HCT116 (cell line): ENCODE data around the gene ST3GAL6. TPM values are rescaled to one million over a fixed set of nuclear protein-coding genes. Genes with fewer than 3 reads are reported as not detected.

Experiments
- ATAC-seq: fragments of 200-7000 bp; cut with Tn5 transposase; 2 replicates; pipeline ENCODE4 v1.9.1; 2020; ENCODE audit warnings: mild to moderate bottlenecking, moderate library complexity
- BruUV-seq: library from RNA; stranded (reverse); fragments of 400-500 nt; replicated peaks from 2 replicates; lab custom pipeline; 2021; lab: Mats Ljungman, UMichigan
- CTCF ChIA-PET: fragments of 300-600 bp; sonication (Branson Sonifier 250); formaldehyde crosslinking; loops from one replicate; lab custom pipeline; 2021; ENCODE audit warnings: antibody characterized with exemption; lab: Charles Lee
- POLR2A ChIA-PET: fragments of 300-600, 350-600 bp; sonication (Branson Sonifier 250); formaldehyde crosslinking; loops from one replicate; lab custom pipeline; 2021; ENCODE audit warnings: antibody characterized with exemption; lab: Charles Lee
- RAD21 ChIA-PET, 2 experiments: fragments of 300-600 bp; sonication (Branson Sonifier 250); formaldehyde crosslinking; loops; one replicate each; lab custom pipeline; 2023; ENCODE audit warnings: low total read pairs in 2 of 2; ENCODE audit not compliant: uncharacterized antibody in 2 of 2, unreplicated experiment in 2 of 2, low non-redundant PET in 1 of 2; lab: Charles Lee
- DNase-seq: peaks from one replicate; pipeline ENCODE4 v3.0.0-alpha.2; 2010; ENCODE audit warnings: low read depth, low spot score
- H2AFZ ChIP-seq: fragments of 200-600 bp; shearing (Covaris generic), sonication (generic); 2 replicates; pipeline ENCODE4 v1.6.1; 2017; ENCODE audit warnings: low read depth, mixed run types, mixed read lengths, antibody characterized with exemption, low read length; ENCODE audit not compliant: poor library complexity, severe bottlenecking
- H3K27ac ChIP-seq: 2 replicates; pipeline ENCODE4 v1.5.1; 2012; ENCODE audit warnings: low read depth, low read length
- H3K27me3 ChIP-seq: fragments of 200-600 bp; sonication (generic); 2 replicates; pipeline ENCODE4 v1.6.1; 2016; ENCODE audit warnings: mixed run types, low read length, mixed read lengths; ENCODE audit not compliant: insufficient read depth
- H3K36me3 ChIP-seq, 2 experiments: fragments of 200-500 bp in 1 of 2; fragments of 200-600 bp in 1 of 2; sonication (Bioruptor generic) in 1 of 2; sonication (generic) in 1 of 2; 2 replicates each; pipeline versions ENCODE4 v1.5.1 to v1.6.1; 2014 to 2016; ENCODE audit warnings: low read length in 2 of 2, inconsistent platforms in 1 of 2, mixed read lengths in 1 of 2, mixed run types in 1 of 2; ENCODE audit not compliant: insufficient read depth in 2 of 2, control insufficient read depth in 1 of 2
- H3K4me1 ChIP-seq, 2 experiments: fragments of 200-600 bp in 1 of 2; sonication (generic) in 1 of 2; 2 replicates each; pipeline versions ENCODE4 v1.5.1 to v1.6.1; 2012 to 2017; ENCODE audit warnings: low read length in 2 of 2, inconsistent platforms in 1 of 2, mild to moderate bottlenecking in 1 of 2, mixed read lengths in 1 of 2, mixed run types in 1 of 2, moderate library complexity in 1 of 2; ENCODE audit not compliant: insufficient read depth in 2 of 2, control insufficient read depth in 1 of 2
- H3K4me2 ChIP-seq: fragments of 200-600 bp; sonication (generic); 2 replicates; pipeline ENCODE4 v1.6.1; 2017; ENCODE audit warnings: mixed run types, low read length, mixed read lengths
- H3K4me3 ChIP-seq, 2 experiments: fragments of 200-600 bp in 1 of 2; sonication (generic) in 1 of 2; replicated peaks in 1 of 2; 2 replicates each; pipeline ENCODE4 v1.5.1; 2011 to 2016; ENCODE audit warnings: low read length in 2 of 2, control low read depth in 1 of 2, low read depth in 1 of 2, mild to moderate bottlenecking in 1 of 2, mixed read lengths in 1 of 2, mixed run types in 1 of 2
- H3K79me2 ChIP-seq: fragments of 200-600 bp; sonication (generic); 2 replicates; pipeline ENCODE4 v1.6.1; 2017; ENCODE audit warnings: mild to moderate bottlenecking, mixed run types, low read length, moderate library complexity, mixed read lengths; ENCODE audit not compliant: insufficient read depth
- H3K9ac ChIP-seq: fragments of 200-600 bp; sonication (generic); 2 replicates; pipeline ENCODE4 v1.6.1; 2016; ENCODE audit warnings: low read length, mixed read lengths
- H3K9me2 ChIP-seq: fragments of 200-600 bp; sonication (generic), shearing (Covaris generic); 2 replicates; pipeline ENCODE4 v1.6.1; 2017; ENCODE audit warnings: mixed run types, mild to moderate bottlenecking, moderate library complexity; ENCODE audit not compliant: insufficient read depth
- H3K9me3 ChIP-seq, 2 experiments: fragments of 200-500 bp in 1 of 2; fragments of 200-600 bp in 1 of 2; sonication (Bioruptor generic) in 1 of 2; sonication (generic) in 1 of 2; 2 replicates each; pipeline ENCODE4 v1.6.1; 2014 to 2017; ENCODE audit warnings: low read length in 2 of 2, mixed read lengths in 2 of 2, inconsistent platforms in 1 of 2, low read depth in 1 of 2, mild to moderate bottlenecking in 1 of 2, mixed run types in 1 of 2, moderate library complexity in 1 of 2; ENCODE audit not compliant: control insufficient read depth in 1 of 2, insufficient read depth in 1 of 2
- H4K20me1 ChIP-seq: fragments of 200-600 bp; sonication (generic), shearing (Covaris generic); 2 replicates; pipeline ENCODE4 v1.6.1; 2017; ENCODE audit warnings: mixed run types, mild to moderate bottlenecking, moderate library complexity; ENCODE audit not compliant: insufficient read depth
- ATF3 ChIP-seq: IDR thresholded peaks from 2 replicates; pipeline ENCODE4 v1.6.1; 2012
- CBX3 ChIP-seq: IDR thresholded peaks from 2 replicates; pipeline ENCODE4 v1.6.1; 2012; ENCODE audit warnings: low read depth
- EGR1 ChIP-seq: IDR thresholded peaks from 2 replicates; pipeline ENCODE4 v1.6.1; 2012; ENCODE audit warnings: low read depth
- FOSL1 ChIP-seq: IDR thresholded peaks from 2 replicates; pipeline ENCODE4 v1.6.1; 2012; ENCODE audit warnings: low read depth
- POLR2A ChIP-seq: IDR thresholded peaks from 2 replicates; pipeline ENCODE4 v1.7.0; 2011; ENCODE audit warnings: borderline replicate concordance; ENCODE audit not compliant: insufficient read depth, insufficient read length; ENCODE audit errors: extremely low read depth
- POLR2AphosphoS5 ChIP-seq: IDR thresholded peaks from 2 replicates; pipeline ENCODE4 v1.6.1; 2011; ENCODE audit warnings: mild to moderate bottlenecking, low read depth, low read length, moderate library complexity
- SIN3A ChIP-seq: IDR thresholded peaks from 2 replicates; pipeline ENCODE4 v1.6.1; 2012; ENCODE audit warnings: low read depth
- SP1 ChIP-seq: IDR thresholded peaks from 2 replicates; pipeline ENCODE4 v1.6.1; 2012; ENCODE audit warnings: low read depth
- ZBTB33 ChIP-seq: IDR thresholded peaks from 2 replicates; pipeline ENCODE4 v1.6.1; 2011; ENCODE audit warnings: mild to moderate bottlenecking, low read length, moderate library complexity; ENCODE audit not compliant: insufficient replicate concordance; ENCODE audit errors: extremely low read depth
- intact Hi-C: fragments of 100-400 bp; cut with micrococcal nuclease; formaldehyde crosslinking; loops from 2 replicates; pipeline ENCODE4 v1.10.0; 2022
- total RNA-seq: library from RNA; stranded (reverse); gene quantifications from one replicate; pipeline ENCODE4 v1.2.1, GENCODE V29; 2021; ENCODE audit not compliant: unreplicated experiment
- TF ChIP-seq, protein P1 (sequence below): IDR thresholded peaks from 2 replicates; pipeline ENCODE4 v1.6.1; 2012; ENCODE audit warnings: low read depth
- TF ChIP-seq, protein P2 (sequence below), 3 experiments: fragments of 200-600 bp in 1 of 3; sonication (generic) in 1 of 3; IDR thresholded peaks in 2 of 3; conservative IDR thresholded peaks in 1 of 3; 2 replicates each; pipeline ENCODE4 v1.5.1; 2012 to 2017; ENCODE audit warnings: low read depth in 2 of 3, low read length in 2 of 3, antibody characterized with exemption in 1 of 3, borderline replicate concordance in 1 of 3, control low read depth in 1 of 3, mild to moderate bottlenecking in 1 of 3, mixed read lengths in 1 of 3, mixed run types in 1 of 3, moderate library complexity in 1 of 3; ENCODE audit not compliant: insufficient read depth in 1 of 3

Gene ST3GAL6
- total RNA-seq, 1 experiment from 2014 or later = 10.6 TPM

GRCh38 chr3:98740324-98740723 is 22.8 kb upstream of the ST3GAL6 start:
- H3K4me3 ChIP-seq = no peak overlapping the region
- TF ChIP-seq POLR2A = no peak
- no peak for TF ChIP-seq ZBTB33
- no peak for TF ChIP-seq EGR1
- no peak for TF ChIP-seq CBX3
- TF ChIP-seq SP1 = no peak
- TF ChIP-seq POLR2AphosphoS5 = no peak
- no peak for TF ChIP-seq SIN3A
- TF ChIP-seq, protein P1, sequence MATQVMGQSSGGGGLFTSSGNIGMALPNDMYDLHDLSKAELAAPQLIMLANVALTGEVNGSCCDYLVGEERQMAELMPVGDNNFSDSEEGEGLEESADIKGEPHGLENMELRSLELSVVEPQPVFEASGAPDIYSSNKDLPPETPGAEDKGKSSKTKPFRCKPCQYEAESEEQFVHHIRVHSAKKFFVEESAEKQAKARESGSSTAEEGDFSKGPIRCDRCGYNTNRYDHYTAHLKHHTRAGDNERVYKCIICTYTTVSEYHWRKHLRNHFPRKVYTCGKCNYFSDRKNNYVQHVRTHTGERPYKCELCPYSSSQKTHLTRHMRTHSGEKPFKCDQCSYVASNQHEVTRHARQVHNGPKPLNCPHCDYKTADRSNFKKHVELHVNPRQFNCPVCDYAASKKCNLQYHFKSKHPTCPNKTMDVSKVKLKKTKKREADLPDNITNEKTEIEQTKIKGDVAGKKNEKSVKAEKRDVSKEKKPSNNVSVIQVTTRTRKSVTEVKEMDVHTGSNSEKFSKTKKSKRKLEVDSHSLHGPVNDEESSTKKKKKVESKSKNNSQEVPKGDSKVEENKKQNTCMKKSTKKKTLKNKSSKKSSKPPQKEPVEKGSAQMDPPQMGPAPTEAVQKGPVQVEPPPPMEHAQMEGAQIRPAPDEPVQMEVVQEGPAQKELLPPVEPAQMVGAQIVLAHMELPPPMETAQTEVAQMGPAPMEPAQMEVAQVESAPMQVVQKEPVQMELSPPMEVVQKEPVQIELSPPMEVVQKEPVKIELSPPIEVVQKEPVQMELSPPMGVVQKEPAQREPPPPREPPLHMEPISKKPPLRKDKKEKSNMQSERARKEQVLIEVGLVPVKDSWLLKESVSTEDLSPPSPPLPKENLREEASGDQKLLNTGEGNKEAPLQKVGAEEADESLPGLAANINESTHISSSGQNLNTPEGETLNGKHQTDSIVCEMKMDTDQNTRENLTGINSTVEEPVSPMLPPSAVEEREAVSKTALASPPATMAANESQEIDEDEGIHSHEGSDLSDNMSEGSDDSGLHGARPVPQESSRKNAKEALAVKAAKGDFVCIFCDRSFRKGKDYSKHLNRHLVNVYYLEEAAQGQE = no peak
- TF ChIP-seq, protein P2, sequence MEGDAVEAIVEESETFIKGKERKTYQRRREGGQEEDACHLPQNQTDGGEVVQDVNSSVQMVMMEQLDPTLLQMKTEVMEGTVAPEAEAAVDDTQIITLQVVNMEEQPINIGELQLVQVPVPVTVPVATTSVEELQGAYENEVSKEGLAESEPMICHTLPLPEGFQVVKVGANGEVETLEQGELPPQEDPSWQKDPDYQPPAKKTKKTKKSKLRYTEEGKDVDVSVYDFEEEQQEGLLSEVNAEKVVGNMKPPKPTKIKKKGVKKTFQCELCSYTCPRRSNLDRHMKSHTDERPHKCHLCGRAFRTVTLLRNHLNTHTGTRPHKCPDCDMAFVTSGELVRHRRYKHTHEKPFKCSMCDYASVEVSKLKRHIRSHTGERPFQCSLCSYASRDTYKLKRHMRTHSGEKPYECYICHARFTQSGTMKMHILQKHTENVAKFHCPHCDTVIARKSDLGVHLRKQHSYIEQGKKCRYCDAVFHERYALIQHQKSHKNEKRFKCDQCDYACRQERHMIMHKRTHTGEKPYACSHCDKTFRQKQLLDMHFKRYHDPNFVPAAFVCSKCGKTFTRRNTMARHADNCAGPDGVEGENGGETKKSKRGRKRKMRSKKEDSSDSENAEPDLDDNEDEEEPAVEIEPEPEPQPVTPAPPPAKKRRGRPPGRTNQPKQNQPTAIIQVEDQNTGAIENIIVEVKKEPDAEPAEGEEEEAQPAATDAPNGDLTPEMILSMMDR (IDR thresholded peaks at IDR 0.05 in 2 of 3, conservative IDR thresholded peaks at IDR 0.05 in 1 of 3; ENCODE audit: borderline replicate concordance in 1 of 3, insufficient read depth in 1 of 3, low read depth in 2 of 3, low read length in 2 of 3) = no peak
- TF ChIP-seq ATF3 = no peak
- TF ChIP-seq FOSL1 = no peak
- peaks cover 6% of the 10 kb centered on the region; the same call in 1 of the 2 replicates for H3K79me2 ChIP-seq
- POLR2A ChIA-PET = interaction anchor here (3.6 kb wide), 1 partner anchor 8 kb away, joined by 16 read pairs; no protein-coding TSS in a partner anchor
- no peak overlapping the region for H2AFZ ChIP-seq
- H3K4me2 ChIP-seq = peak overlapping the region; percentile 56; the same call in 1 of the 2 replicates
- H3K4me1 ChIP-seq = peaks cover 5 to 29% of the 10 kb centered on the region in 2 experiments; a peak in 3 of 4 replicates
- BruUV-seq = no TSS peak
- H3K36me3 ChIP-seq = no peaks in the 10 kb centered on the region
- H3K27me3 ChIP-seq = no peaks in the 10 kb centered on the region
- no peaks in the 10 kb centered on the region for H3K9me2 ChIP-seq
- no peak overlapping the region for H3K27ac ChIP-seq
- ATAC-seq (no peak), DNase-seq (no peak)
- H3K9me3 ChIP-seq = no peaks in the 10 kb centered on the region
- RAD21 ChIA-PET = no interaction called here
- H4K20me1 ChIP-seq = no peaks in the 10 kb centered on the region
- CTCF ChIA-PET = no interaction called here
- H3K9ac ChIP-seq = no peak overlapping the region
- intact Hi-C loops = no loop called here
